Right lobe of liver (tissue), 6 donors: ENCODE data around the gene IGSF9B. TPM values are rescaled to one million over a fixed set of nuclear protein-coding genes. Genes with fewer than 3 reads are reported as not detected.

Source experiments
- ATAC-seq, 4 donors: fragments of 200-7000 bp; cut with Tn5 transposase; one replicate each; pipeline ENCODE4 v1.9.1; 2020; ENCODE audit warnings: mild to moderate bottlenecking in 4 of 4, moderate library complexity in 4 of 4
- DNase-seq, 3 donors: peaks; one replicate each; pipeline ENCODE4 v3.0.0-alpha.2; 2020
- H3K27ac ChIP-seq, 3 donors: fragments of 200-600 bp; one replicate each; pipeline ENCODE4 v1.8.0; 2022
- H3K27me3 ChIP-seq, 2 donors: fragments of 200-600 bp; one replicate each; pipeline ENCODE4 v1.8.0; 2022
- H3K36me3 ChIP-seq, 4 donors: fragments of 200-600 bp; sonication (generic) in 1 of 4; one replicate each; pipeline versions ENCODE4 v1.5.1 to v1.8.0; 2017 to 2022; ENCODE audit warnings: control low read depth in 1 of 4
- H3K4me1 ChIP-seq, 4 donors: fragments of 200-600 bp; sonication (generic) in 1 of 4; one replicate each; pipeline versions ENCODE4 v1.5.1 to v1.8.0; 2017 to 2022; ENCODE audit warnings: control low read depth in 1 of 4
- H3K4me3 ChIP-seq, 3 donors: fragments of 200-600 bp; one replicate each; pipeline ENCODE4 v1.8.0; 2022
- H3K9me3 ChIP-seq, 4 donors: fragments of 200-600 bp; sonication (generic) in 1 of 4; one replicate each; pipeline versions ENCODE4 v1.5.1 to v1.8.0; 2017 to 2022; ENCODE audit warnings: control low read depth in 1 of 4
- POLR2A ChIP-seq: fragments of 450-650 bp; IDR thresholded peaks from one replicate; pipeline ENCODE4 v1.6.1; 2017; ENCODE audit warnings: antibody characterized with exemption, mild to moderate bottlenecking
- WGBS: methylation state at CpG from one replicate; pipeline ENCODE4 v1.1.6; 2018; ENCODE audit warnings: low coverage, low lambda C conversion rate; ENCODE audit not compliant: insufficient coverage; ENCODE audit errors: missing lambda C conversion rate; 5-methylcytosine and 5-hydroxymethylcytosine counted together
- intact Hi-C, 2 donors: fragments of 100-400 bp; cut with DNase I; formaldehyde crosslinking; loops; one replicate each; pipeline versions ENCODE4 v1.11.2 to v1.14.1; 2022
- total RNA-seq, 6 experiments: library from RNA; depleted of rRNA in 2 of 6; stranded (reverse); fragments of >200 nt in 2 of 6; fragmentation: NEBNext Ultra II Directional in 3 of 6; extraction: Animal tissue kit (Norgen Biotek cat#: 25700) in 3 of 6; gene quantifications; one replicate each; pipeline versions ENCODE4 v1.1.0 to v1.2.4, GENCODE V29; 2016 to 2023
- TF ChIP-seq, protein P1 (sequence below), 4 donors: fragments of 200-600 bp in 3 of 4; fragments of 450-650 bp in 1 of 4; IDR thresholded peaks; one replicate each; pipeline versions ENCODE4 v1.5.1 to v1.8.0; 2016 to 2022; ENCODE audit warnings: antibody characterized with exemption in 4 of 4, mild to moderate bottlenecking in 2 of 4
- donor health status: DM: no; HTN: yes; CAD: no.
- donor health status: DM: no; HTN: no; CAD: no.
- donor health status: DM: no; HTN: no; CAD: no.
- donor health status: DM: no; HTN: yes; CAD: no.
- donor health status: DM: no; HTN: yes; CAD: no.

The IGSF9B gene
- total RNA-seq, 6 experiments from 2014 or later: 0.15 to 0.23 TPM; not detected in 4

GRCh38 chr11:133903875-133904817, 52.6 kb downstream of the IGSF9B start:
- Histone ChIP-seq H3K9me3 (no peaks in the 10 kb centered on the region), H3K36me3 (no peaks in the 10 kb centered on the region), H3K27me3 (no peaks in the 10 kb centered on the region), H3K4me1 (no peaks in the 10 kb centered on the region), H3K4me3 (no peak overlapping the region), H3K27ac (no peak overlapping the region)
- TF ChIP-seq, protein P1, sequence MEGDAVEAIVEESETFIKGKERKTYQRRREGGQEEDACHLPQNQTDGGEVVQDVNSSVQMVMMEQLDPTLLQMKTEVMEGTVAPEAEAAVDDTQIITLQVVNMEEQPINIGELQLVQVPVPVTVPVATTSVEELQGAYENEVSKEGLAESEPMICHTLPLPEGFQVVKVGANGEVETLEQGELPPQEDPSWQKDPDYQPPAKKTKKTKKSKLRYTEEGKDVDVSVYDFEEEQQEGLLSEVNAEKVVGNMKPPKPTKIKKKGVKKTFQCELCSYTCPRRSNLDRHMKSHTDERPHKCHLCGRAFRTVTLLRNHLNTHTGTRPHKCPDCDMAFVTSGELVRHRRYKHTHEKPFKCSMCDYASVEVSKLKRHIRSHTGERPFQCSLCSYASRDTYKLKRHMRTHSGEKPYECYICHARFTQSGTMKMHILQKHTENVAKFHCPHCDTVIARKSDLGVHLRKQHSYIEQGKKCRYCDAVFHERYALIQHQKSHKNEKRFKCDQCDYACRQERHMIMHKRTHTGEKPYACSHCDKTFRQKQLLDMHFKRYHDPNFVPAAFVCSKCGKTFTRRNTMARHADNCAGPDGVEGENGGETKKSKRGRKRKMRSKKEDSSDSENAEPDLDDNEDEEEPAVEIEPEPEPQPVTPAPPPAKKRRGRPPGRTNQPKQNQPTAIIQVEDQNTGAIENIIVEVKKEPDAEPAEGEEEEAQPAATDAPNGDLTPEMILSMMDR (IDR thresholded peaks at IDR 0.05): no peak
- TF ChIP-seq POLR2A: no peak
- intact Hi-C loops: no loop called here
- DNase-seq: peak in 2 of 3 donors; percentile 11 to 26
- ATAC-seq: no peak
- WGBS: 54% methylated on average over 4 of the region's 8 CpGs

DNA sequence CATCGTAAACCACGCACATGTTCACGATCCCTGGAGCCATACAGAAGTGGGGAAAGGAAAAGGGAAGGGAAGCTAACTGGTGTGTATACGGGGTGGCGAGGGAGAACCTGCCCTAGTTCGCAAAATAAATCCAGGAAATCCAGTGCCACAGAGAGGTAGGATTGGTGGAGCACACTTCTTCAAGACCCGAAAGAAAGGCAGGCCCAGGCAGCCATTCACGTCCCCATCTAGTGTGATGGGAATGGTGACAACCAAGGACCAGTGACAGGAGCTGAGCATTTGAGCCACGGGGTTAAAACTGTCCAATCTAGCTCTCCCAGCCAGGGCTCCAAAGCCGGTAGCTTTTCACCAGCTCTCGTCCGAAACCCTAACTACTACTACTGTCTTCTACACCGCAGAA, 53.7 kb downstream of the IGSF9B start:
- H3K36me3 ChIP-seq: no peaks in the 10 kb centered on the region
- WGBS: 86% methylated on average over 7 of the region's 13 CpGs

DNA sequence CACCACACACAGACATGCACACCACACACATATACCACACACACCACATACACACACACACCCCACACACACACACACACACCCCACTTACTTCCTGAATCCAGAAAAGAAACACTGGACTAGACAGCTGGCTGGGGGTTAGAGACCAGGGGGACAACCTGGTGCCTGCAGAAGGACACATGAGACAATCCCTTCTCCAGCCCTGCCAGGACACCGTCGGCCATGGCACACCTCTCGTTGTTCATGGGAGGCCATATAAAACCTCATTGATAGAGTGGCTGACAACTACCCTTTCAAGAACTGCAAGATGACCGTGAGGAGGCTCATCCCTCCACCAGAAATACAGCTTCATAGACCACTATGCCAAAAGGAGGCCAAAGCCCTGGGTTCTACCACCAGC, 54.3 kb downstream of the IGSF9B start:
- no peaks in the 10 kb centered on the region for H3K9me3 ChIP-seq
- H3K4me1 ChIP-seq: no peaks in the 10 kb centered on the region
- no peak overlapping the region for H3K27ac ChIP-seq
- H3K27me3 ChIP-seq: no peaks in the 10 kb centered on the region
- intact Hi-C loops: no loop called here
- no peaks in the 10 kb centered on the region for H3K36me3 ChIP-seq
- no peak overlapping the region for H3K4me3 ChIP-seq
- peak in 2 of 3 donors; percentile 11 to 16 for DNase-seq
- no CpG with 5 or more reads among the region's 4 CpGs for WGBS
- ATAC-seq: no peak
- TF ChIP-seq POLR2A: no peak
- TF ChIP-seq, protein P1 (IDR thresholded peaks at IDR 0.05): no peak

More for the DNA sequence above, 53.7 kb downstream of the IGSF9B start:
- peak in 2 of 3 donors; percentile 5 to 6 for DNase-seq
- H3K27me3 ChIP-seq: no peaks in the 10 kb centered on the region
- H3K27ac ChIP-seq: no peak overlapping the region
- ATAC-seq: no peak
- no peaks in the 10 kb centered on the region for H3K4me1 ChIP-seq
- intact Hi-C loops: no loop called here
- H3K9me3 ChIP-seq: no peaks in the 10 kb centered on the region
- H3K4me3 ChIP-seq: no peak overlapping the region
- TF ChIP-seq, protein P1 (IDR thresholded peaks at IDR 0.05): no peak
- no peak for TF ChIP-seq POLR2A

DNA sequence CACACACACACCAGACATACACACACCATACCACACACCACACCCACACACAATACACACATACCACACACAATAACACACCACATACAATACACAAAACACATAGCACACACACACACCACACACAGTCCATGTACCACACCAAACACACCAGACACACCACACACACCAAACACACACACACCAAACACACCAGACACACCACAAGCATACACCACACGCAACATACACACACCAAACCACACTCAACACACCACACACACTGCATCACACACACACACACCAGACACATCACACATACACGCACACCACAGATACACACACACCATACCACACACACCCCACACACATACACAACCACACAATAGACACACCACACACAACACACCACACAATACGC, 54.8 kb downstream of the IGSF9B start:
- no peaks in the 10 kb centered on the region for H3K27me3 ChIP-seq
- no peak overlapping the region for H3K27ac ChIP-seq
- 90% methylated on average over 3 of the region's 3 CpGs for WGBS
- DNase-seq (no peak), ATAC-seq (no peak)
- TF ChIP-seq, protein P1 (IDR thresholded peaks at IDR 0.05): no peak
- no peak for TF ChIP-seq POLR2A
- H3K9me3 ChIP-seq: no peaks in the 10 kb centered on the region
- no peak overlapping the region for H3K4me3 ChIP-seq
- H3K4me1 ChIP-seq: no peaks in the 10 kb centered on the region
- H3K36me3 ChIP-seq: no peaks in the 10 kb centered on the region
- intact Hi-C loops: no loop called here
